Calu3 (cell line): Measurements from ENCODE around the gene CD38. TPM values are rescaled to one million over a fixed set of nuclear protein-coding genes. Genes with fewer than 3 reads are reported as not detected.

ENCODE experiments used
- BruUV-seq: library from RNA; stranded (reverse); fragments of 400-500 nt; replicated peaks from 2 replicates; lab custom pipeline; 2021; lab: Mats Ljungman, UMichigan
- CTCF ChIA-PET: fragments of 300-600 bp; sonication (Branson Sonifier 250); formaldehyde crosslinking; loops from one replicate; lab custom pipeline; 2022; ENCODE audit warnings: antibody characterized with exemption; lab: Charles Lee
- DNase-seq: peaks from one replicate; pipeline ENCODE4 v3.0.0; 2022
- H3K27ac Mint-ChIP-seq: one replicate; pipeline ENCODE4 v1.8.0; 2022; ENCODE audit warnings: mixed read lengths; ENCODE audit not compliant: unreplicated experiment
- H3K27me3 Mint-ChIP-seq: one replicate; pipeline ENCODE4 v1.8.0; 2022; ENCODE audit warnings: mixed read lengths; ENCODE audit not compliant: unreplicated experiment
- H3K36me3 Mint-ChIP-seq: one replicate; pipeline ENCODE4 v1.8.0; 2022; ENCODE audit warnings: mild to moderate bottlenecking, moderate library complexity, mixed read lengths; ENCODE audit not compliant: insufficient read depth, unreplicated experiment
- H3K4me1 Mint-ChIP-seq: one replicate; pipeline ENCODE4 v1.8.0; 2022; ENCODE audit warnings: mild to moderate bottlenecking, low read depth, mixed read lengths; ENCODE audit not compliant: unreplicated experiment
- H3K4me3 Mint-ChIP-seq: one replicate; pipeline ENCODE4 v1.8.0; 2022; ENCODE audit warnings: mild to moderate bottlenecking, low read depth, moderate library complexity, mixed read lengths; ENCODE audit not compliant: unreplicated experiment
- H3K9me3 Mint-ChIP-seq: one replicate; pipeline ENCODE4 v1.8.0; 2022; ENCODE audit warnings: low read depth, mixed read lengths; ENCODE audit not compliant: unreplicated experiment
- intact Hi-C: fragments of 100-400 bp; cut with micrococcal nuclease; formaldehyde crosslinking; loops from one replicate; pipeline ENCODE4 v1.10.0; 2022; ENCODE audit not compliant: unreplicated experiment
- total RNA-seq: library from RNA; stranded (reverse); gene quantifications from 2 replicates; pipeline ENCODE4 v1.2.3, GENCODE V29; 2022
- TF ChIP-seq, protein P1 (sequence below): fragments of 200-600 bp; IDR thresholded peaks from one replicate; pipeline ENCODE4 v1.8.0; 2022; ENCODE audit warnings: antibody characterized with exemption; ENCODE audit not compliant: unreplicated experiment

The CD38 gene
- total RNA-seq, 1 experiment from 2014 or later: 3.4 TPM

DNA sequence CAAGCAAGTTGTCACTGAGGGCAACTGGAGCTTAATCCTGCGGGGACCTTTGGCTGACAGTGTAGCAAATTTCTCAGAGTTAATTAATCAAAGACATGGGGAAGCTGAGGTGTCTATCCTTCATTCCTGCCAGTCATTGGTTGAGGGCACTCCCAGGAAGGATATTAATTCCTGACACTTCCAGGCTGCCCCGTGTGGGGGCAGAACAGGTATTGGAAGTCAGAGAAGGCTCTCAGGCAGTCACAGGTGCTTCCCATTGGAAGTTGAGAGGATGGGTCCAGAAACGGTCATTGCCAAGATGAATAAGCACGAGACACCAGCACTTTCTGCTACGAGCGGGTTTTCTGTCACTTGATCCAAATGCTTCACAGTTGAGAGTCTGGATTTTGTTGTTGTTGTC lies 29.1 kb upstream of the CD38 start:
- no peak overlapping the region for H3K27ac Mint-ChIP-seq
- peaks cover 9% of the 10 kb centered on the region for H3K9me3 Mint-ChIP-seq
- no peak for DNase-seq
- H3K4me1 Mint-ChIP-seq: peaks cover 8% of the 10 kb centered on the region
- CTCF ChIA-PET: no interaction called here
- no TSS peak for BruUV-seq
- TF ChIP-seq, protein P1, sequence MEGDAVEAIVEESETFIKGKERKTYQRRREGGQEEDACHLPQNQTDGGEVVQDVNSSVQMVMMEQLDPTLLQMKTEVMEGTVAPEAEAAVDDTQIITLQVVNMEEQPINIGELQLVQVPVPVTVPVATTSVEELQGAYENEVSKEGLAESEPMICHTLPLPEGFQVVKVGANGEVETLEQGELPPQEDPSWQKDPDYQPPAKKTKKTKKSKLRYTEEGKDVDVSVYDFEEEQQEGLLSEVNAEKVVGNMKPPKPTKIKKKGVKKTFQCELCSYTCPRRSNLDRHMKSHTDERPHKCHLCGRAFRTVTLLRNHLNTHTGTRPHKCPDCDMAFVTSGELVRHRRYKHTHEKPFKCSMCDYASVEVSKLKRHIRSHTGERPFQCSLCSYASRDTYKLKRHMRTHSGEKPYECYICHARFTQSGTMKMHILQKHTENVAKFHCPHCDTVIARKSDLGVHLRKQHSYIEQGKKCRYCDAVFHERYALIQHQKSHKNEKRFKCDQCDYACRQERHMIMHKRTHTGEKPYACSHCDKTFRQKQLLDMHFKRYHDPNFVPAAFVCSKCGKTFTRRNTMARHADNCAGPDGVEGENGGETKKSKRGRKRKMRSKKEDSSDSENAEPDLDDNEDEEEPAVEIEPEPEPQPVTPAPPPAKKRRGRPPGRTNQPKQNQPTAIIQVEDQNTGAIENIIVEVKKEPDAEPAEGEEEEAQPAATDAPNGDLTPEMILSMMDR: no peak
- H3K4me3 Mint-ChIP-seq: no peak overlapping the region
- intact Hi-C loops: no loop called here
- peaks cover 4% of the 10 kb centered on the region for H3K36me3 Mint-ChIP-seq
- no peaks in the 10 kb centered on the region for H3K27me3 Mint-ChIP-seq

DNA sequence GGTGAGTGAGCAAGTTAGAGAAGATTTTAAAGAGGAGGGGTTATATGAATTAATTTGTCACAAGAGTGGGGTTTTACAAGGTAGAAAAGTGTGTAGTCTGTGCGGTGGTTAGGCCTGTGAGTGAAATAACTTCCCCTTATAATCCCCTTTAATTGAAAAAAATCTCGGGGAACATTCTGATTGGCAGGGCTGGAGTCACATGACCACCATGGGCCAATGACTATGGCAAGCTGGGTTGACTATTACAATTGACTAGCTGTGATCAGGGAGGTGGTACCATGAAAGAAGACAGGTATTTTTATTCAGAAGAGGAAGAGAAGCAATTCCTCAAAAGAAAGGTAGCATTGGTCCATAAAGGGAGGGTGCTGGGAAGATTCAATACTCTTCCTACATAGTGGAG lies 27.0 kb upstream of the CD38 start:
- CTCF ChIA-PET: no interaction called here
- no TSS peak for BruUV-seq
- TF ChIP-seq, protein P1: no peak
- peaks cover 4% of the 10 kb centered on the region for H3K36me3 Mint-ChIP-seq
- no peak for DNase-seq
- intact Hi-C loops: no loop called here
- peaks cover 10% of the 10 kb centered on the region for H3K4me1 Mint-ChIP-seq
- H3K27me3 Mint-ChIP-seq: no peaks in the 10 kb centered on the region
- no peak overlapping the region for H3K27ac Mint-ChIP-seq
- H3K9me3 Mint-ChIP-seq: peaks cover 6% of the 10 kb centered on the region
- no peak overlapping the region for H3K4me3 Mint-ChIP-seq

DNA sequence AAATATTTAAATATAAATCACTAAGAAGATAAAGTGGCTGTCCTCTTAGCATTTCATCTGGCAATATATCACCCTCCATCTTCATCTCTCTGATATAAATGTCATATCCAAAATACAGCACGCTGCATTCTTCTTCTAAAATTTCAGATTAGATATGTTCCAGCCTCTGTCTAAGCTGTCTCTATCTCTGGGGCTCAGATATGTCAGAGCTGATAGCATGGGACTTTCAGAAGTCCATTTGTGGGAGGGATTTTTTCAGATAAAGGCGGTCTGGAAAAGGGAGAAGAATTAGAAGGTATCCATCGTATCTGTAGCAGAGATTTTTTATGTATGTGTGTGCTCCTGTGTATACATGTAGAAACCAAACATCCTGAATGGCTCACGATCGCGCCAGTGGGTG lies 25.0 kb upstream of the CD38 start:
- Mint-ChIP-seq H3K4me1 (peaks cover 10% of the 10 kb centered on the region), H3K4me3 (no peak overlapping the region), H3K36me3 (peaks cover 4% of the 10 kb centered on the region), H3K9me3 (peaks cover 4% of the 10 kb centered on the region), H3K27ac (no peak overlapping the region), H3K27me3 (no peaks in the 10 kb centered on the region)
- CTCF ChIA-PET: no interaction called here
- DNase-seq: no peak
- BruUV-seq: no TSS peak
- intact Hi-C loops: no loop called here
- TF ChIP-seq, protein P1: no peak

DNA sequence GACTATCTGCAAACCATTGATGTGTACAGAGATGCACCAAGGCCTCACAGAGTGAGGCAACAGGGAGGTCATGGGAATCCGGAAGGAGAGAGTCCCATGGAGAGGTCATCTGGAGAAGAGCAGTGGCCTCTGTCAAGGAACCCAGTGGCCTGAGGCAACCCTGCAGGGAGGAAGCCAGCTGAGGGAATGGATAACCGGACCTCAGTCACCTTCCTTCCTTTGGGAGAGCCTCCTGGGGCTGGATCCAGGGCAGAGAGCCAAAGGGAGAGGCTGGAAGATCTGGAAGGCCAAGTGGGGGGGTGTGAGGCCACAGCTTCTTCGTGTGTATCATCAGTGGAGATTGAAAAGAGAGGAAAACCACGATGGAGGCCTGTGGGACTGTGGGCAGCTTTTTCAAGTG lies 24.3 kb upstream of the CD38 start:
- H3K36me3 Mint-ChIP-seq: peaks cover 4% of the 10 kb centered on the region
- no peaks in the 10 kb centered on the region for H3K27me3 Mint-ChIP-seq
- CTCF ChIA-PET: no interaction called here
- DNase-seq: no peak
- no peak overlapping the region for H3K4me3 Mint-ChIP-seq
- TF ChIP-seq, protein P1: no peak
- BruUV-seq: no TSS peak
- intact Hi-C loops: no loop called here
- no peak overlapping the region for H3K27ac Mint-ChIP-seq
- H3K9me3 Mint-ChIP-seq: peaks cover 4% of the 10 kb centered on the region
- H3K4me1 Mint-ChIP-seq: peaks cover 10% of the 10 kb centered on the region
